Uterus (tissue), 4 donors: ENCODE data around the gene CNOT9. TPM values are rescaled to one million over a fixed set of nuclear protein-coding genes. Genes with fewer than 3 reads are reported as not detected.

Experiments used
- DNase-seq, 2 donors: peaks; one replicate each; pipeline ENCODE4 v3.0.0-alpha.2; 2019 to 2020
- H3K27ac ChIP-seq, 2 donors: fragments of 200-600 bp; sonication (generic); 1 replicate in 1 of 2; 2 replicates in 1 of 2; pipeline ENCODE4 v1.5.1; 2016 to 2018
- H3K27me3 ChIP-seq, 2 donors: fragments of 200-600 bp; sonication (generic); one replicate each; pipeline ENCODE4 v1.5.1; 2018 to 2019; ENCODE audit warnings: control low read depth in 1 of 2
- H3K36me3 ChIP-seq, 2 donors: fragments of 200-600 bp; sonication (generic); one replicate each; pipeline ENCODE4 v1.5.1; 2019; ENCODE audit warnings: control low read depth in 1 of 2
- H3K4me1 ChIP-seq, 2 donors: fragments of 200-600 bp; sonication (generic); one replicate each; pipeline ENCODE4 v1.5.1; 2018 to 2019; ENCODE audit warnings: control low read depth in 1 of 2
- H3K4me3 ChIP-seq, 2 donors: fragments of 200-600 bp; sonication (generic); 1 replicate in 1 of 2; 2 replicates in 1 of 2; pipeline ENCODE4 v1.5.1; 2018 to 2019; ENCODE audit warnings: mild to moderate bottlenecking in 1 of 2
- H3K9me3 ChIP-seq, 2 donors: fragments of 200-600 bp; sonication (generic); one replicate each; pipeline ENCODE4 v1.5.1; 2019; ENCODE audit warnings: control low read depth in 1 of 2
- CTCF ChIP-seq, 4 experiments: fragments of 200-600 bp in 2 of 4; fragments of 450-650 bp in 2 of 4; sonication (generic) in 2 of 4; IDR thresholded peaks; one replicate each; pipeline ENCODE4 v1.5.1; 2016 to 2019; ENCODE audit warnings: antibody characterized with exemption in 4 of 4, mild to moderate bottlenecking in 2 of 4, moderate library complexity in 1 of 4
- POLR2A ChIP-seq, 2 donors: fragments of 450-650 bp; IDR thresholded peaks; one replicate each; pipeline ENCODE4 v1.6.1; 2016; ENCODE audit warnings: antibody characterized with exemption in 2 of 2, mild to moderate bottlenecking in 1 of 2, moderate library complexity in 1 of 2
- intact Hi-C: fragments of 100-400 bp; cut with DNase I; formaldehyde crosslinking; loops from one replicate; pipeline ENCODE4 v1.15.1; 2023; ENCODE audit warnings: low total_unique reads
- total RNA-seq, 4 donors: library from RNA; depleted of rRNA in 3 of 4; stranded (reverse); fragments of >200 nt in 3 of 4; gene quantifications; one replicate each; pipeline versions ENCODE4 v1.1.0 to v1.2.4, GENCODE V29; 2014 to 2023
- donor health status: DM: yes; HTN: yes; CAD: no.

The CNOT9 gene
- total RNA-seq, 4 donors from 2014 or later, result 42.1 to 78.2 (median 51.2) TPM

GRCh38 chr2:218555527-218555926, 13.1 kb upstream of the CNOT9 start:
- H3K36me3 ChIP-seq, result no peaks in the 10 kb centered on the region
- TF ChIP-seq POLR2A (IDR thresholded peaks at IDR 0.05), result no peak
- TF ChIP-seq CTCF (IDR thresholded peaks at IDR 0.05), result no peak
- H3K27ac ChIP-seq, result no peak overlapping the region
- H3K27me3 ChIP-seq, result no peaks in the 10 kb centered on the region
- DNase-seq, result no peak
- no peaks in the 10 kb centered on the region for H3K4me1 ChIP-seq
- H3K4me3 ChIP-seq, result no peak overlapping the region
- intact Hi-C loops, result no loop called here
- no peaks in the 10 kb centered on the region for H3K9me3 ChIP-seq

GRCh38 chr2:218557941-218558340, 10.7 kb upstream of the CNOT9 start:
- H3K36me3 ChIP-seq, result no peaks in the 10 kb centered on the region
- intact Hi-C loops, result no loop called here
- TF ChIP-seq CTCF (IDR thresholded peaks at IDR 0.05) (no peak), POLR2A (IDR thresholded peaks at IDR 0.05) (no peak)

GRCh38 chr2:218558986-218559385, 9.7 kb upstream of the CNOT9 start:
- no peaks in the 10 kb centered on the region for H3K36me3 ChIP-seq

More at GRCh38 chr2:218557941-218558340, 10.7 kb upstream of the CNOT9 start:
- Histone ChIP-seq H3K9me3 (no peaks in the 10 kb centered on the region), H3K4me1 (no peaks in the 10 kb centered on the region), H3K27me3 (no peaks in the 10 kb centered on the region), H3K4me3 (no peak overlapping the region), H3K27ac (no peak overlapping the region)
- DNase-seq, result no peak

GRCh38 chr2:218564056-218564455, 4.6 kb upstream of the CNOT9 start:
- H3K4me1 ChIP-seq, result no peaks in the 10 kb centered on the region
- no peaks in the 10 kb centered on the region for H3K9me3 ChIP-seq
- no peaks in the 10 kb centered on the region for H3K36me3 ChIP-seq
- H3K27ac ChIP-seq, result no peak overlapping the region
- no peak for DNase-seq
- TF ChIP-seq POLR2A (IDR thresholded peaks at IDR 0.05), result no peak
- TF ChIP-seq CTCF (IDR thresholded peaks at IDR 0.05), result no peak
- no peak overlapping the region for H3K4me3 ChIP-seq
- intact Hi-C loops, result no loop called here
- H3K27me3 ChIP-seq, result no peaks in the 10 kb centered on the region

More at GRCh38 chr2:218558986-218559385, 9.7 kb upstream of the CNOT9 start:
- Histone ChIP-seq H3K4me3 (no peak overlapping the region), H3K27ac (no peak overlapping the region), H3K4me1 (no peaks in the 10 kb centered on the region), H3K27me3 (no peaks in the 10 kb centered on the region), H3K9me3 (no peaks in the 10 kb centered on the region)
- TF ChIP-seq CTCF (IDR thresholded peaks at IDR 0.05), result no peak
- TF ChIP-seq POLR2A (IDR thresholded peaks at IDR 0.05), result no peak
- no peak for DNase-seq
- intact Hi-C loops, result no loop called here

- no peak overlapping the region for H3K4me3 ChIP-seq
- intact Hi-C loops, result no loop called here
- DNase-seq, result no peak
- no peak for TF ChIP-seq CTCF (IDR thresholded peaks at IDR 0.05)
- TF ChIP-seq POLR2A (IDR thresholded peaks at IDR 0.05), result no peak
- H3K27me3 ChIP-seq, result no peaks in the 10 kb centered on the region
- no peaks in the 10 kb centered on the region for H3K9me3 ChIP-seq
- no peaks in the 10 kb centered on the region for H3K36me3 ChIP-seq
- peaks cover 0 to 13% of the 10 kb centered on the region in 2 donors for H3K4me1 ChIP-seq
- no peak overlapping the region for H3K27ac ChIP-seq
Observed at GRCh38 chr2:218566296-218566695, 2.3 kb upstream of the CNOT9 start.
